Activated CD4-positive, alpha-beta T cell treated with anti-CD3 and anti-CD28 coated beads for 36 hours (primary cell): ENCODE measurements around the gene DEGS1. TPM values are rescaled to one million over a fixed set of nuclear protein-coding genes. Genes with fewer than 3 reads are reported as not detected.
"Not testable (repeated sequence)": the region's sequence is repeated elsewhere in the genome, so short reads cannot be mapped to it uniquely, and the experiment has no call there.

Source experiments
- ATAC-seq: fragments of 200-7000 bp; cut with Tn5 transposase; one replicate; pipeline ENCODE4 v1.10.0; 2021; ENCODE audit warnings: mild to moderate bottlenecking, moderate library complexity
- CTCF ChIA-PET: fragments of 350-600 bp; sonication (Branson Sonifier 250); formaldehyde crosslinking; loops from one replicate; lab custom pipeline; 2021; ENCODE audit warnings: antibody characterized with exemption; lab: Charles Lee
- POLR2A ChIA-PET: fragments of 350-600 bp; sonication (Branson Sonifier 250); formaldehyde crosslinking; loops from one replicate; lab custom pipeline; 2021; ENCODE audit warnings: antibody characterized with exemption, inconsistent platforms; lab: Charles Lee
- DNase-seq: peaks from one replicate; pipeline ENCODE4 v3.0.0-alpha.2; 2020
- H3K27ac Mint-ChIP-seq: one replicate; pipeline ENCODE4 v1.8.0; 2021; ENCODE audit warnings: mixed read lengths
- H3K27me3 Mint-ChIP-seq: one replicate; pipeline ENCODE4 v1.8.0; 2021; ENCODE audit warnings: mixed read lengths
- H3K36me3 Mint-ChIP-seq: one replicate; pipeline ENCODE4 v1.8.0; 2021; ENCODE audit warnings: low read depth, mixed read lengths
- H3K4me1 Mint-ChIP-seq: one replicate; pipeline ENCODE4 v1.8.0; 2021; ENCODE audit warnings: mixed read lengths
- H3K4me3 Mint-ChIP-seq: one replicate; pipeline ENCODE4 v1.8.0; 2021; ENCODE audit warnings: mild to moderate bottlenecking, moderate library complexity, mixed read lengths
- H3K9me3 Mint-ChIP-seq: one replicate; pipeline ENCODE4 v1.8.0; 2021; ENCODE audit warnings: low read depth, mixed read lengths
- intact Hi-C, 2 experiments: fragments of 100-400 bp; cut with DNase I in 1 of 2; cut with micrococcal nuclease in 1 of 2; formaldehyde crosslinking; loops; one replicate each; pipeline versions ENCODE4 v1.14.2 to v1.15.1; 2022 to 2024; cut with DNase I, micrococcal nuclease
- total RNA-seq, 2 experiments: library from RNA; stranded (reverse); gene quantifications; one replicate each; pipeline ENCODE4 v1.2.3, GENCODE V29; 2021

Gene DEGS1
- total RNA-seq, 2 experiments from 2014 or later, result 24.0 to 24.5 TPM

DNA sequence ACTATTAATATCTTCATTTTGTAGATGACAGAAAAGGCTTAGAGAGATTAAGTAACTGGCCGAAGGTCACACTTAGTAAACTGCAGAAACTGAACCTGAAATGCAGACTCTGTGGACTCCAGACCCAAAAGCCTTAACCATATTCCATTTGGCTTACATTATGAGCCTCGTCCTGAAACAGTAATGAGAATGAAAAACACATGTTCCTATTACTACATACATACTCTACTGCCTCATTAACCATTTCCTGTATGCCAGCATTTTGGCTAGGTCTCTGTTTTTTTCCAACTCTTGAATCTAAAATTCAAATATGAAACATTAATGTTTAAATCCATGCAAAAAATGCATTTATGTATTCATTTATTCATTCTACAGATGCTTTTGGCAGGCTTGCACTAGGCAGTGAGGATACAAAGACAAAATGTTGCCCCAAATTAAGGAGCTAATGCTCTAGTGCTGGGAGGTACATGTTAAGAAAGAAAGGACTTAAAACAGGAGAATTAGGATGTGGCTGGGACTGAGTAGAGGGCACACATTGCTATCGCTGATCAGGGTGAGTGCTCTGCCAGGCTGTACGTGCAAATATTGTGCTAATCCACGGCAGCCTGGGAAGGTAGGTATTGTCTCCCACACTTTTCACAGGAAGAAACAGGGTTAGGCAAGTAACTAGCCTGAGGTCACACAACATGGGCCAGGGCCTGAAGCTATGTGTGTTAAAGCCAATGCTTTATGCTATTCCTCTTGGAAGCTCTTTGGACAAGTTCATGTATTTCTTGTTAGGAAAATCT lies 14.0 kb downstream of the DEGS1 start:
- H3K4me3 Mint-ChIP-seq, result no peak overlapping the region
- intact Hi-C loops, result no loop called here
- ChIA-PET POLR2A (interaction anchor here (0.8 kb wide), 1 partner anchor 28 kb away, joined by 6 read pairs; no protein-coding TSS in a partner anchor), CTCF (interaction anchor here (0.6 kb wide), 1 partner anchor 377 kb away, joined by 3 read pairs; no protein-coding TSS in a partner anchor)
- no peaks in the 10 kb centered on the region for H3K27me3 Mint-ChIP-seq
- H3K4me1 Mint-ChIP-seq, result peaks cover 11% of the 10 kb centered on the region
- H3K27ac Mint-ChIP-seq, result peak overlapping the region; percentile 1
- H3K36me3 Mint-ChIP-seq, result peaks cover 23% of the 10 kb centered on the region
- ATAC-seq, result no peak
- no peak for DNase-seq
- no peaks in the 10 kb centered on the region for H3K9me3 Mint-ChIP-seq

DNA sequence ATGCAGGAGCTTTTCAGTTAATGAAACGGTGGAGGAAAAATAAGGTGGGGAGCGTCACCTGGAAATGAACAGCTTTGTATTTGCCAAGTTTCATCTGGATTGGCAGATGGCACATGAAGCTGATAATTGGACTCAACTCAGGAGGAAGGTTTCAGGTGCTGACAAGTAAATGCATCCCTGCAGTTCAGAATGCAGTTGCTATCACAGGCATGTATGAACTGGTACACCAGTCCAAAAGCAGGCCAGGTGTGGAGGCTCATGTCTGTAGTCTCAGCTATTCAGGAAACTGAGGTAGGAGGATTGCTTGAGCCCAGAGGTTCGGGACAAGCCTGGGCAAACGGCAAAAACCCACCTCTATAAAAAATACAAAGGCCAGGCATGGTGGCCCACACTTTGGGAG lies 15.5 kb downstream of the DEGS1 start:
- no peak for DNase-seq
- Mint-ChIP-seq H3K4me1 (peaks cover 3% of the 10 kb centered on the region), H3K27ac (no peak overlapping the region), H3K9me3 (no peaks in the 10 kb centered on the region), H3K27me3 (no peaks in the 10 kb centered on the region), H3K4me3 (no peak overlapping the region), H3K36me3 (peaks cover 12% of the 10 kb centered on the region)
- ChIA-PET POLR2A (no interaction called here), CTCF (no interaction called here)
- intact Hi-C loops, result no loop called here
- ATAC-seq, result no peak

DNA sequence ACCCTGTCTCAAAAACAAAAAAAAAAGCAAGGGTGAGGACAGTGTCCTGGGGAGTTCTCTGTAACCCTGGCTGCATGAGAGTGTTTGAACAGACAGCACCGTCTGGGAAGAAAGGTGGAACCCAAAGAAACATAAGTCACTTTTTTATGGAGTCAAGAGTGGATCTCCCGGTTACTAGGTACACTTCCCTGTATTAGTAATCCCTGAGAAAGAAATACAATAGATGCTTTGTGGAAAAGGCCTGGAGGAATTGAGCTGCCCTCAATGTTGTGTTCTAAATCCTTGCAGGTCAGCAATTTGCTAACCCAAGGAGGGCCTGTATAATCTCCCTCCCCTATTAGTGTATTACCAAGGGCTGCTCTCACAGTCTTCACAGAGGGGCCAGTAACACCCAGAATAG lies 16.6 kb downstream of the DEGS1 start:
- ChIA-PET CTCF (no interaction called here), POLR2A (no interaction called here)
- ATAC-seq (no peak), DNase-seq (no peak)
- intact Hi-C loops, result no loop called here
- no peaks in the 10 kb centered on the region for H3K27me3 Mint-ChIP-seq
- H3K27ac Mint-ChIP-seq, result no peak overlapping the region
- peaks cover 8% of the 10 kb centered on the region for H3K4me1 Mint-ChIP-seq
- H3K36me3 Mint-ChIP-seq, result peaks cover 4% of the 10 kb centered on the region
- no peaks in the 10 kb centered on the region for H3K9me3 Mint-ChIP-seq
- H3K4me3 Mint-ChIP-seq, result no peak overlapping the region

DNA sequence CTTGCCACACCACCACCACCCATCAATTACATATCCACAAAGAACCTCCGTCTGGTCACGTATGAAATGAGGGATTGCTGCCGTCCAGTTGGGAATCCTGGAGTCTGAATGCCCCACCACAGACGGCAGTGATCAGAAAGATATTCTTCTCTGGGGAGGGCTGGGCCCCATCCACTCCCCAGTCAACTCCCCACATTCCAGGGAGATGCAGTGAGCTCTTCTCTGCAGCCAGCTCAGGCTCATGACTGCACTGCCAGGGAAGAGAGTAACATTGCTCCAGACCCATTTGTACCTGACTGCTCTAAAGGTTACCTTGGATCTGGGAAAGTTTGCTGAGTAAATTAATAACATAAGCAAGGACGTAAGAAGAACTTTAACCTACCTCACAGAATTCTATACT lies 18.3 kb downstream of the DEGS1 start:
- DNase-seq (no peak), ATAC-seq (no peak)
- Mint-ChIP-seq H3K9me3 (no peaks in the 10 kb centered on the region), H3K36me3 (no peaks in the 10 kb centered on the region), H3K27me3 (no peaks in the 10 kb centered on the region), H3K4me3 (no peak overlapping the region), H3K27ac (no peak overlapping the region), H3K4me1 (peaks cover 13% of the 10 kb centered on the region)
- CTCF ChIA-PET, result no interaction called here
- POLR2A ChIA-PET, result no interaction called here
- intact Hi-C loops, result no loop called here

DNA sequence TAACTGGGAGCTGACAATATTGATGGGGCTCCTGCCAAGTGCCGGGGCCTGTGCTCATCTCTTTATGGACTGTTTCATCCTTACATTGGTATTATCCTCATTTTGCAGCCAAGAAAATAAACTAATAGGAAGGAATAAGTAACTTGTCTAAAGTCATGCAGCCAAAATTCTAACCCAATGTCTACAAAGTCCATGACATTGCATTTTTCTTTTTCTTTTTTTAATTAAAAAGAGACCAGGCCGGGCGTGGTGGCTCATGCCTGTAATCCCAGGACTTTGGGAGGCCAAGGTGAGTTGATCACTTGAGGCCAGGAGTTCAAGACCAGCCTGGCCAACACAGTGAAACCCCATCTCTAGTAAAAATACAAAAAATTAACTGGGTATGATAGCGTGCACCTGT lies 18.8 kb downstream of the DEGS1 start:
- Mint-ChIP-seq H3K4me3 (no peak overlapping the region), H3K9me3 (no peaks in the 10 kb centered on the region), H3K4me1 (peaks cover 13% of the 10 kb centered on the region), H3K27ac (no peak overlapping the region), H3K27me3 (no peaks in the 10 kb centered on the region), H3K36me3 (no peaks in the 10 kb centered on the region)
- intact Hi-C loops, result no loop called here
- DNase-seq, result no peak
- no peak for ATAC-seq
- POLR2A ChIA-PET, result no interaction called here
- CTCF ChIA-PET, result no interaction called here

DNA sequence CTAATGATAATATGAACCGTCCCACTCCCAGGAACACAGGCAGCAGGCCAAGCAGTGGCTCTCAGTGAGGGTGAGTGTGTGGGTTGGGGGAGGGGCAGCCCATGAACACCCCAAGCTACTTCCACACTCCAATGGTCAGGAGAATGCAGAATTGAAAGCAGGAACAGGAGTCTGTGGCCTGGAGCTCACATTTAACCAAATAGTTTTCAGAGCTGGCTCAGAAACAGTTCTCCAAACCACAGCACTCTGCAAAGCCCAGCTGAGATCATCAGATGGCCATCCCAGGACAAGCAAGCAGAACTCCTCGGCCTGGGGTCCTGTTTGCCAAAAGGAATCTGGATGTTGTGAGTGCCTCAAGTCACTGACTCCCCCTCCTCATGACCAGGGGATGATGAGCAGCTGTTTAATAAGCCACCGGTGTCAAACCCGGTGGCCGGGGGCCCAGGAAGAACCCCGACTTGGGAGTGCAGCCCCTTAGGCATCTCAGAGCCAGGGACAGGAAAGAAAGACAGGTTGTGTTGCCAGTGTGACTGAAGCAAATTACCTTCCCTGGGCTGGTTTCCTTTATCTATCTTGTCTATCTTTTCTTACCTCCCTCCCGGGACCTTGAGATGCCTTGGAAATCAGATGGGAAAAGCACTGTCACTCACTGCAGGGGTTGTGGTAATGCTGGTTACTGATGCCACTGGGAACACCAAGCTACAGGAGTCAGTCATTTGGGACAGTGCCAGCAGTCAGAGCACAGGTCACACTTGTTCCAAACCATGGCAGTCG lies 20.4 kb downstream of the DEGS1 start:
- intact Hi-C loops, result loop anchor here in 1 of 2 experiments (2.0 kb wide), 1 partner anchor 35 kb away; no protein-coding TSS in a partner anchor
- CTCF ChIA-PET, result interaction anchor here (1.6 kb wide), 1 partner anchor 130 kb away, joined by 6 read pairs; no protein-coding TSS in a partner anchor
- Mint-ChIP-seq H3K27me3 (no peaks in the 10 kb centered on the region), H3K9me3 (no peaks in the 10 kb centered on the region), H3K4me3 (no peak overlapping the region), H3K27ac (no peak overlapping the region), H3K36me3 (no peaks in the 10 kb centered on the region), H3K4me1 (peaks cover 13% of the 10 kb centered on the region)
- ATAC-seq (no peak), DNase-seq (no peak)
- POLR2A ChIA-PET, result no interaction called here

DNA sequence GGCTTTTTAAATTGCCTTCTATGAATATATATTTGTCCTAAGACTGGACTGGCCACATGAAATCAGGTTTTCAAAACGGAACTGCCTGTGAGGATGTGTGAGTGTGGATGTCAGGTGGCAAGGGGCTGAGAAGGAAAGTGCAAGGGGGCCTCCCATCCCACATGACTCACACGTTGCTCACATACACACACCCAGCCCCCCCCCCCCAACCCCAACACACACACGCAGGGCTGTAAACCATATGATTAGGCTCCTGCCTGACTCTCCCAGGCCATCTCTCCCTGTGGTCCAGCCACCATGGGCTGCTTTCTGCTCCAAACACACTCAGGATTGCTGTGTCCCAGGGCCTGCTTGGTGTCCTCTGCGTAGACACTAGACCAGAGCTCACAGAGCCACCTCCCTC lies 22.4 kb downstream of the DEGS1 start:
- Mint-ChIP-seq H3K27ac (peak overlapping the region; percentile 61), H3K4me3 (no peak overlapping the region), H3K36me3 (no peaks in the 10 kb centered on the region), H3K9me3 (no peaks in the 10 kb centered on the region), H3K27me3 (no peaks in the 10 kb centered on the region), H3K4me1 (peaks cover 13% of the 10 kb centered on the region)
- ChIA-PET CTCF (interaction anchor here (0.7 to 1.7 kb wide), 4 partner anchors 14 to 90 kb away, joined by 3 to 9 read pairs (median 4); partner anchors contain the start of gene DEGS1), POLR2A (interaction anchor here (1.0 to 1.1 kb wide), 2 partner anchors 27 to 36 kb away, joined by 3 to 4 read pairs; no protein-coding TSS in a partner anchor)
- peak; percentile 92 for ATAC-seq
- intact Hi-C loops, result loop anchor here in 1 of 2 experiments (1.0 to 2.0 kb wide), 2 partner anchors 23 to 37 kb away; no protein-coding TSS in a partner anchor
- peak; percentile 73 for DNase-seq

DNA sequence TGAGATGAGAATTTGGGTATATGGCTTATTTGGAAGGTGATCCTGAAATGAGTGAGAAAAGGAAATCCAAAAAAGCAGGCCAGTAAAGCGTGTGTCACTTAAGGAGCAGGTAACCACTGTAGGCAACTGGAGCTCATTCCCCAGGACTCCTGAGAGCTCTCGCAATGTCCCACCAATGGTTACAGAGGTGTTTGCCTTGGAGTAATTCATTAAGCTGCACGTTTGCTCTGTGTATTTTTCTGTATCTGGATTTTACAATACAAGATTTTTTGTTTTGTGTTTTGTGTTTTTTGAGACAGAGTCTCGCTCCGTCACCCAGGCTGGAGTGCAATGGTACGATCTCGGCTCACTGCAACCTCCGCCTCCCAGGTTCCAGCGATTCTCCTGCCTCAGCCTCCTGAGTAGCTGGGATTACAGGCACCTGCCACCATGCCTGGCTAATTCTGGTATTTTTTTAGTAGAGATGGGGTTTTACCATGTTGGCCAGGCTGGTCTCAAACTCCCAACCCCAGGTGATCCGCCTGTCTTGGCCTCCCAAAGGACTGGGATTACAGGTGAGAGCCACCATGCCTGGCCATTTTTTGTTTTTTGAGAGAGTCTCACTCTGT lies 23.0 kb downstream of the DEGS1 start:
- peak overlapping the region; percentile 61 for H3K27ac Mint-ChIP-seq

DNA sequence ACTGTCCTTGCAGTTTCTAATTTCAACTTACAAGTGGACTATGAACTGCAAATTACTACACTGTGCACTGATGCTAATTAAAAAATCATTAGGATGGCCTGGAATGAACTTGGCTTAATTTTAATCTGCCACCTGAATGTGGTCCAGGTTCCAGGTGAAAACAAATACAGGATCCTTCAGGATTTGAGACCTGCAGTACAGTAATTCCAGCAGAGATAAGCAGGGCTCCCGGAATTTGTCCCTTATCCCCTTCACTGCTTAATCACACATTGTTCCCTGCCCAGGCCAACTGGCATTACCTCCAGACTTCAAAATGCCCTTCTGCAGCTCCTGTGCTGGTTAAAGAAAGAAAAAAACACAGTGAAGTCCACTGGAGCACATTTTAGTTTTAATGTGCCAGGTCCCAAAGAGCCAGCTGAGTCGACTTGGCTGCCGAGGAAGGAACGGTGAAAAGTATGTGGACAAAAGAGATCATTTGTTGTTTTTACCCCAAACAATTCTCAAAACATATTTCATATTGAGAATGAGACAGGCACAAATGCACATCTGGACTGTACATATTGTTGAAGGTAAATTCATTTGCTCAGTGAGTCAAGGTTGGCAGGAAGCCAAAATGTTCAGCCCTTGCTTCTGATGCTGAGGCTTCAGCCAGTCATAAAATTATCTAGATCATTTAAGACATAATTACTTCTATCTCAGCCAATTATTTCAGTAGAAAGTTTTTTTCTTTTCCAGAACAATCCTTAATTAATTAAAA lies 28.3 kb downstream of the DEGS1 start:
- ATAC-seq, result no peak
- no peaks in the 10 kb centered on the region for H3K36me3 Mint-ChIP-seq
- H3K9me3 Mint-ChIP-seq, result no peaks in the 10 kb centered on the region
- ChIA-PET POLR2A (no interaction called here), CTCF (no interaction called here)
- H3K27ac Mint-ChIP-seq, result no peak overlapping the region
- peaks cover 4% of the 10 kb centered on the region for H3K4me1 Mint-ChIP-seq
- DNase-seq, result peak; percentile 36
- intact Hi-C loops, result no loop called here
- H3K4me3 Mint-ChIP-seq, result no peak overlapping the region
- no peaks in the 10 kb centered on the region for H3K27me3 Mint-ChIP-seq

More for the DNA sequence above, 23.0 kb downstream of the DEGS1 start:
- H3K36me3 Mint-ChIP-seq, H3K9me3 Mint-ChIP-seq, DNase-seq, ATAC-seq, H3K27me3 Mint-ChIP-seq, H3K4me3 Mint-ChIP-seq: not testable (repeated sequence)
- peaks cover 13% of the 10 kb centered on the region for H3K4me1 Mint-ChIP-seq
- intact Hi-C loops, result loop anchor here in 1 of 2 experiments (1.0 to 2.0 kb wide), 2 partner anchors 24 to 37 kb away; no protein-coding TSS in a partner anchor
- CTCF ChIA-PET, result interaction anchor here (1.6 to 1.7 kb wide), 2 partner anchors 15 to 90 kb away, joined by 4 to 9 read pairs; no protein-coding TSS in a partner anchor
- POLR2A ChIA-PET, result interaction anchor here (1.0 kb wide), 1 partner anchor 27 kb away, joined by 4 read pairs; no protein-coding TSS in a partner anchor

DNA sequence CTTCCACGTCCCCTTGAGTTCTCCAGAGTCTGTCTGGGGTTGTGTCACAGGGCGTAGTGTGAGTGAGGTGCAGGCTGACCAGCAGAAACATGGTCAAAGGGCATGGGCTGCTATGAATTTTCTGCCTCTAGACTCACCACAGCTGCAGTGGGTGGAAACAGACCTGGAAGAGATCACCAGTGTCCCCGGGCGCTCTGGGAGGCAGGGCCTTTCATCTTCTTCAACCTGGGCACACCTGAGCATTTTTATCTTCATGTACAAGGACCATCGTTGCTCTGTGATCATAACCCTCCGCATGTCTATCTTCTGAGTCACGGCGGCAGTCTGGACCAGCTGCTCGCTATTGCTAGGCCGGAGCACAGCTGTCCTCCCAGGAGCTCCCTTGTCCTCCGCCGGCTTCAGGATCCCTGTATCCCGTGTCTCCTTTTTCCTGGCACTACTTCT lies 29.6 kb downstream of the DEGS1 start:
- Mint-ChIP-seq H3K4me3 (no peak overlapping the region), H3K27ac (no peak overlapping the region), H3K36me3 (no peaks in the 10 kb centered on the region), H3K4me1 (peaks cover 4% of the 10 kb centered on the region), H3K9me3 (no peaks in the 10 kb centered on the region), H3K27me3 (no peaks in the 10 kb centered on the region)
- ChIA-PET CTCF (interaction anchor here (1.3 kb wide), 1 partner anchor 19 kb away, joined by 3 read pairs; no protein-coding TSS in a partner anchor), POLR2A (no interaction called here)
- ATAC-seq, result no peak
- intact Hi-C loops, result no loop called here
- no peak for DNase-seq
